H9 (cell line): ENCODE data around the gene KCNH2. TPM values are rescaled to one million over a fixed set of nuclear protein-coding genes. Genes with fewer than 3 reads are reported as not detected.

ENCODE experiments used
- DNase-seq: peaks from one replicate; pipeline ENCODE4 v3.0.0-alpha.2; 2017
- H2AFZ ChIP-seq: one replicate; pipeline ENCODE4 v1.6.1; 2013; ENCODE audit warnings: mild to moderate bottlenecking, low read length, control low read depth, moderate library complexity
- H2AK5ac ChIP-seq: 2 replicates; pipeline ENCODE4 v1.6.1; 2013; ENCODE audit warnings: low read length, control low read depth, mixed read lengths; ENCODE audit not compliant: insufficient read length
- H2BK120ac ChIP-seq: one replicate; pipeline ENCODE4 v1.6.1; 2013; ENCODE audit warnings: low read depth, mild to moderate bottlenecking, low read length, control low read depth, inconsistent platforms; ENCODE audit not compliant: poor library complexity, severe bottlenecking
- H2BK12ac ChIP-seq: 2 replicates; pipeline ENCODE4 v1.6.1; 2013; ENCODE audit warnings: low read length, control low read depth, mixed read lengths, low read depth; ENCODE audit not compliant: insufficient read length
- H2BK15ac ChIP-seq: 2 replicates; pipeline ENCODE4 v1.6.1; 2013; ENCODE audit warnings: low read depth, low read length, control low read depth
- H2BK20ac ChIP-seq: one replicate; pipeline ENCODE4 v1.6.1; 2013; ENCODE audit warnings: low read depth, mild to moderate bottlenecking, low read length, control low read depth, inconsistent platforms; ENCODE audit not compliant: poor library complexity, severe bottlenecking
- H2BK5ac ChIP-seq: 2 replicates; pipeline ENCODE4 v1.6.1; 2013; ENCODE audit warnings: low read length, control low read depth, mixed read lengths; ENCODE audit not compliant: insufficient read length
- H3K14ac ChIP-seq: 2 replicates; pipeline ENCODE4 v1.6.1; 2013; ENCODE audit warnings: low read length, control low read depth; ENCODE audit not compliant: insufficient read depth
- H3K18ac ChIP-seq: 2 replicates; pipeline ENCODE4 v1.6.1; 2013; ENCODE audit warnings: low read depth, mild to moderate bottlenecking, mixed read lengths, low read length, control low read depth; ENCODE audit not compliant: insufficient read length
- H3K23ac ChIP-seq: 2 replicates; pipeline ENCODE4 v1.6.1; 2013; ENCODE audit warnings: low read length, control low read depth, mixed read lengths, low read depth; ENCODE audit not compliant: insufficient read length
- H3K23me2 ChIP-seq: 2 replicates; pipeline ENCODE4 v1.6.1; 2013; ENCODE audit warnings: low read depth, mild to moderate bottlenecking, mixed read lengths, low read length, control low read depth; ENCODE audit not compliant: insufficient read length, poor library complexity, severe bottlenecking
- H3K27ac ChIP-seq: 2 replicates; pipeline ENCODE4 v1.5.1; 2013; ENCODE audit warnings: low read length, control low read depth, mixed read lengths, low read depth; ENCODE audit not compliant: insufficient read length
- H3K27me3 ChIP-seq: 2 replicates; pipeline ENCODE4 v1.6.1; 2013; ENCODE audit warnings: low read length, control low read depth, inconsistent platforms; ENCODE audit not compliant: insufficient read depth
- H3K4ac ChIP-seq: 2 replicates; pipeline ENCODE4 v1.6.1; 2013; ENCODE audit warnings: low read depth, mild to moderate bottlenecking, control low read depth, inconsistent platforms, low read length, moderate library complexity
- H3K4me1 ChIP-seq: 2 replicates; pipeline ENCODE4 v1.6.1; 2013; ENCODE audit warnings: low read length, control low read depth, inconsistent platforms; ENCODE audit not compliant: insufficient read depth
- H3K4me2 ChIP-seq: 2 replicates; pipeline ENCODE4 v1.6.1; 2013; ENCODE audit warnings: low read length, control low read depth, mixed read lengths; ENCODE audit not compliant: insufficient read length, insufficient read depth
- H3K56ac ChIP-seq: 2 replicates; pipeline ENCODE4 v1.6.1; 2013; ENCODE audit warnings: low read depth, mild to moderate bottlenecking, mixed read lengths, low read length, control low read depth; ENCODE audit not compliant: insufficient read length
- H3K79me1 ChIP-seq: 2 replicates; pipeline ENCODE4 v1.6.1; 2013; ENCODE audit warnings: low read depth, mild to moderate bottlenecking, moderate library complexity, low read length, control low read depth, inconsistent platforms; ENCODE audit not compliant: insufficient read depth, poor library complexity, severe bottlenecking
- H3K79me2 ChIP-seq: 2 replicates; pipeline ENCODE4 v1.6.1; 2013; ENCODE audit warnings: low read length, control low read depth, inconsistent platforms; ENCODE audit not compliant: insufficient read depth
- H3K9ac ChIP-seq: 2 replicates; pipeline ENCODE4 v1.6.1; 2013; ENCODE audit warnings: low read length, control low read depth, mixed read lengths; ENCODE audit not compliant: insufficient read length; ENCODE audit errors: extremely low read depth
- H3K9me3 ChIP-seq: one replicate; pipeline ENCODE4 v1.6.1; 2013; ENCODE audit warnings: low read depth, low read length, inconsistent platforms; ENCODE audit not compliant: control insufficient read depth
- H3T11ph ChIP-seq: one replicate; pipeline ENCODE4 v1.6.1; 2013; ENCODE audit warnings: mild to moderate bottlenecking, low read length, control low read depth, inconsistent platforms
- H4K20me1 ChIP-seq: one replicate; pipeline ENCODE4 v1.6.1; 2013; ENCODE audit not compliant: control insufficient read depth, insufficient read length, insufficient read depth
- H4K5ac ChIP-seq: 2 replicates; pipeline ENCODE4 v1.6.1; 2013; ENCODE audit warnings: low read depth, mild to moderate bottlenecking, mixed read lengths, low read length, control low read depth; ENCODE audit not compliant: insufficient read length
- H4K8ac ChIP-seq: replicated peaks from 2 replicates; pipeline ENCODE4 v1.6.1; 2013; ENCODE audit warnings: low read length, control low read depth, mixed read lengths, low read depth; ENCODE audit not compliant: insufficient read length
- H4K91ac ChIP-seq: 2 replicates; pipeline ENCODE4 v1.6.1; 2013; ENCODE audit warnings: low read depth, mild to moderate bottlenecking, moderate library complexity, mixed read lengths, low read length, control low read depth; ENCODE audit not compliant: insufficient read length
- H3K27ac Mint-ChIP-seq, 3 experiments: 2 replicates in 2 of 3; 3 replicates in 1 of 3; pipeline ENCODE4 v1.8.0; 2020 to 2021; ENCODE audit warnings: mixed read lengths in 3 of 3, mild to moderate bottlenecking in 1 of 3, moderate library complexity in 1 of 3
- H3K27me3 Mint-ChIP-seq: 2 replicates; pipeline ENCODE4 v1.8.0; 2021; ENCODE audit warnings: low read depth, mild to moderate bottlenecking, moderate library complexity, mixed read lengths
- H3K36me3 Mint-ChIP-seq, 3 experiments: 2 replicates in 2 of 3; 3 replicates in 1 of 3; pipeline ENCODE4 v1.8.0; 2020 to 2021; ENCODE audit warnings: low read depth in 3 of 3, mixed read lengths in 3 of 3; ENCODE audit not compliant: insufficient read depth in 1 of 3
- H3K4me1 Mint-ChIP-seq, 2 experiments: 2 replicates each; pipeline ENCODE4 v1.8.0; 2020; ENCODE audit warnings: mixed read lengths in 2 of 2
- H3K4me3 Mint-ChIP-seq, 2 experiments: 2 replicates in 1 of 2; 3 replicates in 1 of 2; pipeline ENCODE4 v1.8.0; 2020 to 2021; ENCODE audit warnings: mild to moderate bottlenecking in 2 of 2, mixed read lengths in 2 of 2, moderate library complexity in 1 of 2
- H3K9me3 Mint-ChIP-seq, 2 experiments: 2 replicates in 1 of 2; 3 replicates in 1 of 2; pipeline ENCODE4 v1.8.0; 2020; ENCODE audit warnings: mild to moderate bottlenecking in 2 of 2, mixed read lengths in 2 of 2, moderate library complexity in 1 of 2
- CTCF ChIP-seq: fragments of 200-600 bp; sonication (generic); conservative IDR thresholded peaks from 3 replicates; pipeline ENCODE4 v1.8.0; 2021; ENCODE audit warnings: antibody characterized with exemption, mild to moderate bottlenecking
- WGBS: extraction: QIAGEN DNeasy Blood & Tissue Kit; methylation state at CpG from one replicate; pipeline ENCODE4 v1.1.7; 2013; ENCODE audit warnings: missing lambda C conversion rate, low lambda C conversion rate, mixed read lengths; ENCODE audit not compliant: insufficient read length; ENCODE audit errors: extremely low coverage; 5-methylcytosine and 5-hydroxymethylcytosine counted together
- total RNA-seq: library from RNA; stranded (reverse); gene quantifications from 2 replicates; pipeline ENCODE4 v1.2.1, GENCODE V29; 2021

Gene KCNH2
- total RNA-seq, 1 experiment from 2014 or later, result 4.5 TPM

- Histone ChIP-seq H3K14ac (no peak overlapping the region; the same call in 1 of the 2 replicates), H3K23ac (no peak overlapping the region), H2BK5ac (no peak overlapping the region), H2BK15ac (no peak overlapping the region), H3K4me2 (no peak overlapping the region), H3K79me2 (no peaks in the 10 kb centered on the region), H2BK12ac (no peak overlapping the region), H2AK5ac (no peak overlapping the region), H3K56ac (no peak overlapping the region), H4K20me1 (no peaks in the 10 kb centered on the region), H2AFZ (no peak overlapping the region), H3K27ac (no peak overlapping the region), H3K27me3 (no peaks in the 10 kb centered on the region), H4K91ac (no peak overlapping the region), H3K9me3 (no peaks in the 10 kb centered on the region), H2BK20ac (no peak overlapping the region), H2BK120ac (no peak overlapping the region), H3K4me1 (no peaks in the 10 kb centered on the region), H3K79me1 (no peaks in the 10 kb centered on the region), H4K8ac (no peak overlapping the region), H3T11ph (no peak overlapping the region), H3K23me2 (no peaks in the 10 kb centered on the region), H3K18ac (no peak overlapping the region), H3K4ac (no peak overlapping the region), H4K5ac (no peak overlapping the region), H3K9ac (no peak overlapping the region)
- Mint-ChIP-seq H3K4me1 (peaks cover 16 to 31% of the 10 kb centered on the region in 2 experiments), H3K4me3 (no peak overlapping the region), H3K36me3 (no peaks in the 10 kb centered on the region), H3K27me3 (peaks cover 7% of the 10 kb centered on the region), H3K9me3 (no peaks in the 10 kb centered on the region), H3K27ac (no peak overlapping the region)
- no peak for DNase-seq
- WGBS, result no CpG with 5 or more reads among the region's 18 CpGs
- TF ChIP-seq CTCF, result no peak
Measured at GRCh38 chr7:150963707-150964559, 14.2 kb downstream of the KCNH2 start.
